HCT116 (cell line): Measurements from ENCODE around the gene SLC46A1.

Experiments used
- POLR2A ChIP-seq: IDR thresholded peaks from 2 replicates; pipeline ENCODE4 v1.7.0; 2011; ENCODE audit warnings: borderline replicate concordance; ENCODE audit not compliant: insufficient read depth, insufficient read length; ENCODE audit errors: extremely low read depth
- TF ChIP-seq, protein P1 (sequence below), 3 experiments: fragments of 200-600 bp in 1 of 3; sonication (generic) in 1 of 3; IDR thresholded peaks in 2 of 3; conservative IDR thresholded peaks in 1 of 3; 2 replicates each; pipeline ENCODE4 v1.5.1; 2012 to 2017; ENCODE audit warnings: low read depth in 2 of 3, low read length in 2 of 3, antibody characterized with exemption in 1 of 3, borderline replicate concordance in 1 of 3, control low read depth in 1 of 3, mild to moderate bottlenecking in 1 of 3, mixed read lengths in 1 of 3, mixed run types in 1 of 3, moderate library complexity in 1 of 3; ENCODE audit not compliant: insufficient read depth in 1 of 3

DNA sequence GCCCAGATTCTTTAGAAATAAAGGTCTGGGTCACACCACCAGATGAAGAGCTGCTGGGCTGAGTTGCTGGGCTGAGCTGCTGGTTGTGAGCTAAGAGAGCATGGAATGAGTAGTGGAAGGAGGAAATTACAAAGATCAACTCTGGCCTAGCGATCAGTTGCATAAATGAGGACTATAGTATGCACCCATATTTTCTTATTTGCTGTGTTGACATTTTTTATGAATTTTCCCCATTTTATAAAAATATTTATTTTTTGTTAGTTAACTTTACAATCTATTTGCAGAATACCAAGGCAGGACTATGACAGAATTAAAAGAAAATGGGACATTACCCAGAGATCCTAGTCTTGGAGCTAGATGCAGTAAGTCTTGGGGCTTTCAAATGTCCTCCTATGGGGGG lies 43.8 kb upstream of the SLC46A1 start:
- TF ChIP-seq, protein P1, sequence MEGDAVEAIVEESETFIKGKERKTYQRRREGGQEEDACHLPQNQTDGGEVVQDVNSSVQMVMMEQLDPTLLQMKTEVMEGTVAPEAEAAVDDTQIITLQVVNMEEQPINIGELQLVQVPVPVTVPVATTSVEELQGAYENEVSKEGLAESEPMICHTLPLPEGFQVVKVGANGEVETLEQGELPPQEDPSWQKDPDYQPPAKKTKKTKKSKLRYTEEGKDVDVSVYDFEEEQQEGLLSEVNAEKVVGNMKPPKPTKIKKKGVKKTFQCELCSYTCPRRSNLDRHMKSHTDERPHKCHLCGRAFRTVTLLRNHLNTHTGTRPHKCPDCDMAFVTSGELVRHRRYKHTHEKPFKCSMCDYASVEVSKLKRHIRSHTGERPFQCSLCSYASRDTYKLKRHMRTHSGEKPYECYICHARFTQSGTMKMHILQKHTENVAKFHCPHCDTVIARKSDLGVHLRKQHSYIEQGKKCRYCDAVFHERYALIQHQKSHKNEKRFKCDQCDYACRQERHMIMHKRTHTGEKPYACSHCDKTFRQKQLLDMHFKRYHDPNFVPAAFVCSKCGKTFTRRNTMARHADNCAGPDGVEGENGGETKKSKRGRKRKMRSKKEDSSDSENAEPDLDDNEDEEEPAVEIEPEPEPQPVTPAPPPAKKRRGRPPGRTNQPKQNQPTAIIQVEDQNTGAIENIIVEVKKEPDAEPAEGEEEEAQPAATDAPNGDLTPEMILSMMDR (IDR thresholded peaks at IDR 0.05 in 2 of 3, conservative IDR thresholded peaks at IDR 0.05 in 1 of 3; ENCODE audit: borderline replicate concordance in 1 of 3, insufficient read depth in 1 of 3, low read depth in 2 of 3, low read length in 2 of 3): no peak
- no peak for TF ChIP-seq POLR2A
